ENCODE results near the gene RPS6KA5. TPM values are rescaled to one million over a fixed set of nuclear protein-coding genes. Genes with fewer than 3 reads are reported as not detected.

Gene RPS6KA5
- polyA plus RNA-seq, 2 donors = 0.83 to 2.3 TPM

DNA sequence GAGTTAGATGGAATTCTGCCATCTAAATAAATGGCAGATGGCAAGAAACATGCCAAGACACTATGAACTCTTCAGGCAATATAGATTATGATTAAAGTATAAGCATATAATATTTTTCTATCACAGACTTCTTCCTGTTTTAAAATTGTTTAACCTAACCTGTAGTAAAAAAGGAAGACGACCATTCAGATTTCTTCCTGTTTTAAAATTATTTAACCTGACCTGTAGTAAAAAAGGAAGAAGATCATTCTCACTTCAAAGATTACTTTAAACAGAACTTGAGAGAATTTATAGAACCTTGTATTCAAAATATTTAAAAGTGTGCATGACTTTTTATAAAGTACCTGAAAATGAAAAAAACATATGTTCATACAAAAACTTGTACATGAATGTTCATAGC is 63.5 kb downstream of the RPS6KA5 start:
- no peak overlapping the region for H3K4me3 ChIP-seq (ENCODE audit: low read depth in 1 of 2, low read length in 2 of 2)
- H3K27ac ChIP-seq (ENCODE audit: low read depth in 2 of 2, low read length in 1 of 2) = no peak overlapping the region
- no peaks in the 10 kb centered on the region for H3K4me1 ChIP-seq (ENCODE audit: control insufficient read depth in 2 of 2, insufficient read depth in 2 of 2, low read length in 1 of 2)
- no peaks in the 10 kb centered on the region for H3K36me3 ChIP-seq (ENCODE audit: control insufficient read depth in 2 of 2, insufficient read depth in 2 of 2, low read length in 1 of 2)
- 0% methylated on average over 1 of the region's 1 CpG for WGBS, 2 donors
- no peaks in the 10 kb centered on the region for H3K27me3 ChIP-seq (ENCODE audit: control insufficient read depth in 1 of 2, insufficient read depth in 2 of 2, low read length in 2 of 2)
- H3K9me3 ChIP-seq (ENCODE audit: control insufficient read depth in 2 of 2, insufficient read depth in 1 of 2, low read depth in 1 of 2, low read length in 1 of 2) = no peaks in the 10 kb centered on the region

DNA sequence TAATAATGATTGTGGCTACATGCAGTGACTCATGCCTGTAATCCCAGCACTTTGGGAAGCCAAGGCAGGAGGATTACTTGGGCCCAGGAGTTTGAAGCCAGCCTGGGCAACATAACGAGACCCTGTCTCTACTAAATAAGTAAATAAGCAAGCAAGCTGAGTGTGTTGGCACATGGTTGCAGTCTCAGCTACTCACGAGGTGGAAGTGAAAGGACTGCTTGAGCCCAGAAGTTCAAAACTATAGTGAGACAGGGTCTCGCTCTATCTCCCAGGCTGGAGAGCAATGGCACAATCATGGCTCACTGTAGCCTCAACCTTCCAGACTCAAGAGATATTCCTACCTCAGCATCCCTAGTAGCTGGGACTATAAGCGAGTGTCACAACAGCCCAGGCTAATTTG is 64.7 kb downstream of the RPS6KA5 start:
- Histone ChIP-seq H3K4me3 (ENCODE audit: low read depth in 1 of 2, low read length in 2 of 2) (no peak overlapping the region), H3K36me3 (ENCODE audit: control insufficient read depth in 2 of 2, insufficient read depth in 2 of 2, low read length in 1 of 2) (no peaks in the 10 kb centered on the region), H3K4me1 (ENCODE audit: control insufficient read depth in 2 of 2, insufficient read depth in 2 of 2, low read length in 1 of 2) (no peaks in the 10 kb centered on the region), H3K27ac (ENCODE audit: low read depth in 2 of 2, low read length in 1 of 2) (no peak overlapping the region), H3K27me3 (ENCODE audit: control insufficient read depth in 1 of 2, insufficient read depth in 2 of 2, low read length in 2 of 2) (no peaks in the 10 kb centered on the region), H3K9me3 (ENCODE audit: control insufficient read depth in 2 of 2, insufficient read depth in 1 of 2, low read depth in 1 of 2, low read length in 1 of 2) (no peaks in the 10 kb centered on the region)
- WGBS, 2 donors = 79 to 83% methylated on average over 4 of the region's 4 CpGs

GRCh38 chr14:90993792-90994191 is 66.6 kb downstream of the RPS6KA5 start:
- no peak overlapping the region for H3K27ac ChIP-seq (ENCODE audit: low read depth in 2 of 2, low read length in 1 of 2)
- no peaks in the 10 kb centered on the region for H3K4me1 ChIP-seq (ENCODE audit: control insufficient read depth in 2 of 2, insufficient read depth in 2 of 2, low read length in 1 of 2)
- no peaks in the 10 kb centered on the region for H3K27me3 ChIP-seq (ENCODE audit: control insufficient read depth in 1 of 2, insufficient read depth in 2 of 2, low read length in 2 of 2)
- no peaks in the 10 kb centered on the region for H3K36me3 ChIP-seq (ENCODE audit: control insufficient read depth in 2 of 2, insufficient read depth in 2 of 2, low read length in 1 of 2)
- no peak overlapping the region for H3K4me3 ChIP-seq (ENCODE audit: low read depth in 1 of 2, low read length in 2 of 2)
- 91 to 93% methylated on average over 3 of the region's 3 CpGs for WGBS, 2 donors
- H3K9me3 ChIP-seq (ENCODE audit: control insufficient read depth in 2 of 2, insufficient read depth in 1 of 2, low read depth in 1 of 2, low read length in 1 of 2) = no peaks in the 10 kb centered on the region

- Histone ChIP-seq H3K27me3 (ENCODE audit: control insufficient read depth in 1 of 2, insufficient read depth in 2 of 2, low read length in 2 of 2) (no peaks in the 10 kb centered on the region), H3K27ac (ENCODE audit: low read depth in 2 of 2, low read length in 1 of 2) (no peak overlapping the region), H3K4me3 (ENCODE audit: low read depth in 1 of 2, low read length in 2 of 2) (no peak overlapping the region), H3K36me3 (ENCODE audit: control insufficient read depth in 2 of 2, insufficient read depth in 2 of 2, low read length in 1 of 2) (no peaks in the 10 kb centered on the region), H3K9me3 (ENCODE audit: control insufficient read depth in 2 of 2, insufficient read depth in 1 of 2, low read depth in 1 of 2, low read length in 1 of 2) (no peaks in the 10 kb centered on the region), H3K4me1 (ENCODE audit: control insufficient read depth in 2 of 2, insufficient read depth in 2 of 2, low read length in 1 of 2) (no peaks in the 10 kb centered on the region)
Observed at GRCh38 chr14:90991690-90992443, 68.6 kb downstream of the RPS6KA5 start.

- no peak overlapping the region for H3K27ac ChIP-seq (ENCODE audit: low read depth in 2 of 2, low read length in 1 of 2)
- 81 to 88% methylated on average over 3 of the region's 3 CpGs for WGBS, 2 donors
- no peaks in the 10 kb centered on the region for H3K4me1 ChIP-seq (ENCODE audit: control insufficient read depth in 2 of 2, insufficient read depth in 2 of 2, low read length in 1 of 2)
- no peaks in the 10 kb centered on the region for H3K36me3 ChIP-seq (ENCODE audit: control insufficient read depth in 2 of 2, insufficient read depth in 2 of 2, low read length in 1 of 2)
- H3K27me3 ChIP-seq (ENCODE audit: control insufficient read depth in 1 of 2, insufficient read depth in 2 of 2, low read length in 2 of 2) = no peaks in the 10 kb centered on the region
- no peak overlapping the region for H3K4me3 ChIP-seq (ENCODE audit: low read depth in 1 of 2, low read length in 2 of 2)
- no peaks in the 10 kb centered on the region for H3K9me3 ChIP-seq (ENCODE audit: control insufficient read depth in 2 of 2, insufficient read depth in 1 of 2, low read depth in 1 of 2, low read length in 1 of 2)
Observed at GRCh38 chr14:90990141-90990540, 70.3 kb downstream of the RPS6KA5 start.

DNA sequence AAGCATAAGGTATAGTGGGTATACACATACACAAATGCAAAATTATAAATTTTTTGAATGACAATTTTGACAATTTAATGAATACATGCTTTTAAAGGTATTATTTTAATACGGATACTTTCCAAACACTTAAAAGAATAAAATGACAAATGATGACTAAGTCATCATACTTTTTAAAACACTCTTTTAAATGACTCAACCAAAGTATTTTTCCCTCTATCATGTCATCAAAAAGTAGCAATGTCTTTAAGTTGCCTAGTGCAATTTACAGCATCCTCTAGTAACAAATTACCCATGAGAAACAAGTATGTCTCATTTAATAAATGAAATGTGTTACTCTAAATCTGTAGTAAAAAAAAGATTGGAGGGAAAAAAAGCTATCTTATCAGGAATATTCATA is 73.3 kb downstream of the RPS6KA5 start:
- Histone ChIP-seq H3K27ac (ENCODE audit: low read depth in 2 of 2, low read length in 1 of 2) (no peak overlapping the region), H3K27me3 (ENCODE audit: control insufficient read depth in 1 of 2, insufficient read depth in 2 of 2, low read length in 2 of 2) (no peaks in the 10 kb centered on the region), H3K4me3 (ENCODE audit: low read depth in 1 of 2, low read length in 2 of 2) (no peak overlapping the region), H3K9me3 (ENCODE audit: control insufficient read depth in 2 of 2, insufficient read depth in 1 of 2, low read depth in 1 of 2, low read length in 1 of 2) (no peaks in the 10 kb centered on the region), H3K4me1 (ENCODE audit: control insufficient read depth in 2 of 2, insufficient read depth in 2 of 2, low read length in 1 of 2) (no peaks in the 10 kb centered on the region), H3K36me3 (ENCODE audit: control insufficient read depth in 2 of 2, insufficient read depth in 2 of 2, low read length in 1 of 2) (no peaks in the 10 kb centered on the region)
- 41 to 52% methylated on average over 1 of the region's 1 CpG for WGBS, 2 donors

- Histone ChIP-seq H3K36me3 (ENCODE audit: control insufficient read depth in 2 of 2, insufficient read depth in 2 of 2, low read length in 1 of 2) (no peaks in the 10 kb centered on the region), H3K4me3 (ENCODE audit: low read depth in 1 of 2, low read length in 2 of 2) (no peak overlapping the region), H3K9me3 (ENCODE audit: control insufficient read depth in 2 of 2, insufficient read depth in 1 of 2, low read depth in 1 of 2, low read length in 1 of 2) (no peaks in the 10 kb centered on the region), H3K27me3 (ENCODE audit: control insufficient read depth in 1 of 2, insufficient read depth in 2 of 2, low read length in 2 of 2) (no peaks in the 10 kb centered on the region), H3K4me1 (ENCODE audit: control insufficient read depth in 2 of 2, insufficient read depth in 2 of 2, low read length in 1 of 2) (no peaks in the 10 kb centered on the region), H3K27ac (ENCODE audit: low read depth in 2 of 2, low read length in 1 of 2) (no peak overlapping the region)
- 54 to 68% methylated on average over 1 of the region's 1 CpG for WGBS, 2 donors
Observed at GRCh38 chr14:90986510-90986909, 73.9 kb downstream of the RPS6KA5 start.

- Histone ChIP-seq H3K27ac (ENCODE audit: low read depth in 2 of 2, low read length in 1 of 2) (no peak overlapping the region), H3K4me3 (ENCODE audit: low read depth in 1 of 2, low read length in 2 of 2) (no peak overlapping the region), H3K9me3 (ENCODE audit: control insufficient read depth in 2 of 2, insufficient read depth in 1 of 2, low read depth in 1 of 2, low read length in 1 of 2) (no peaks in the 10 kb centered on the region), H3K4me1 (ENCODE audit: control insufficient read depth in 2 of 2, insufficient read depth in 2 of 2, low read length in 1 of 2) (no peaks in the 10 kb centered on the region), H3K36me3 (ENCODE audit: control insufficient read depth in 2 of 2, insufficient read depth in 2 of 2, low read length in 1 of 2) (no peaks in the 10 kb centered on the region), H3K27me3 (ENCODE audit: control insufficient read depth in 1 of 2, insufficient read depth in 2 of 2, low read length in 2 of 2) (no peaks in the 10 kb centered on the region)
- WGBS, 2 donors = 22 to 30% methylated on average over 1 of the region's 1 CpG
Observed at GRCh38 chr14:90985601-90986242, 74.7 kb downstream of the RPS6KA5 start.

DNA sequence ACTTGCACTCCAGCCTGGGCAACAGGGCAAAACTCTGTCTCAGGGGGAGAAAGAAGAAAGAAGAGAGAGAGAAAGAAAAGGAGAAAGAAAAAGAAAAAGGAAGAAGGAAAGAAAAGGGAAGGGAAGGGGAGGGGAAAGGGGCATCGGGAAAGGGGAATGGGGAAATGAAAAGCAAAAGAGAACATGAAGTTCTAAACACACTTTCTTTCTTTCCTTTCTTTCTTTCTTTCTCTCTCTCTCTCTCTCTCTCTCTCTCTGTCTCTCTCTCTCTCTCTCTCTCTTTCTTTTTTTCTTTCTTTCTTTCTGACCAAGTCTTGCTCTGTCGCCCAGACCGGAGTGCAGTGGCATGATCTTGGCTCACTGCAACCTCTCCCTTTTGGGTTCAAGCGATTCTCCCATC is 76.9 kb downstream of the RPS6KA5 start:
- no peaks in the 10 kb centered on the region for H3K4me1 ChIP-seq (ENCODE audit: control insufficient read depth in 2 of 2, insufficient read depth in 2 of 2, low read length in 1 of 2)
- no peaks in the 10 kb centered on the region for H3K36me3 ChIP-seq (ENCODE audit: control insufficient read depth in 2 of 2, insufficient read depth in 2 of 2, low read length in 1 of 2)
- H3K4me3 ChIP-seq (ENCODE audit: low read depth in 1 of 2, low read length in 2 of 2) = no peak overlapping the region
- H3K27ac ChIP-seq (ENCODE audit: low read depth in 2 of 2, low read length in 1 of 2) = no peak overlapping the region
- no peaks in the 10 kb centered on the region for H3K27me3 ChIP-seq (ENCODE audit: control insufficient read depth in 1 of 2, insufficient read depth in 2 of 2, low read length in 2 of 2)
- no peaks in the 10 kb centered on the region for H3K9me3 ChIP-seq (ENCODE audit: control insufficient read depth in 2 of 2, insufficient read depth in 1 of 2, low read depth in 1 of 2, low read length in 1 of 2)
- 95 to 96% methylated on average over 4 of the region's 4 CpGs for WGBS, 2 donors

GRCh38 chr14:90981636-90982035 is 78.8 kb downstream of the RPS6KA5 start:
- H3K9me3 ChIP-seq (ENCODE audit: control insufficient read depth in 2 of 2, insufficient read depth in 1 of 2, low read depth in 1 of 2, low read length in 1 of 2) = no peaks in the 10 kb centered on the region
- H3K4me3 ChIP-seq (ENCODE audit: low read depth in 1 of 2, low read length in 2 of 2) = no peak overlapping the region
- no peak overlapping the region for H3K27ac ChIP-seq (ENCODE audit: low read depth in 2 of 2, low read length in 1 of 2)
- no peaks in the 10 kb centered on the region for H3K36me3 ChIP-seq (ENCODE audit: control insufficient read depth in 2 of 2, insufficient read depth in 2 of 2, low read length in 1 of 2)
- no peaks in the 10 kb centered on the region for H3K4me1 ChIP-seq (ENCODE audit: control insufficient read depth in 2 of 2, insufficient read depth in 2 of 2, low read length in 1 of 2)
- H3K27me3 ChIP-seq (ENCODE audit: control insufficient read depth in 1 of 2, insufficient read depth in 2 of 2, low read length in 2 of 2) = no peaks in the 10 kb centered on the region
- 93 to 94% methylated on average over 3 of the region's 3 CpGs for WGBS, 2 donors
